HEK293 (cell line): ENCODE data around the gene NDC1.

Source experiments
- CTCF ChIA-PET: fragments of 350-600 bp; formaldehyde crosslinking; extraction: SDS; loops from one replicate; lab custom pipeline; 2021; ENCODE audit warnings: antibody characterized with exemption; lab: Yijun Ruan, JAX
- POLR2A ChIA-PET: fragments of 300-600 bp; formaldehyde crosslinking; extraction: SDS; loops from one replicate; lab custom pipeline; 2020; ENCODE audit warnings: antibody characterized with exemption, inconsistent platforms; lab: Yijun Ruan, JAX
- H3K27ac ChIP-seq: fragments of 200-500 bp; sonication (Bioruptor generic); 2 replicates; pipeline ENCODE4 v1.5.1; 2014; ENCODE audit warnings: low read depth, low read length, control low read depth, inconsistent platforms; ENCODE audit errors: extremely low read depth
- H3K36me3 ChIP-seq, 2 experiments: fragments of 200-500 bp in 1 of 2; sonication (Bioruptor generic) in 1 of 2; 1 replicate in 1 of 2; 2 replicates in 1 of 2; pipeline ENCODE4 v1.5.1; 2014 to 2017; ENCODE audit warnings: inconsistent platforms in 2 of 2, low read length in 2 of 2; ENCODE audit not compliant: control insufficient read depth in 2 of 2, insufficient read depth in 1 of 2
- H3K4me1 ChIP-seq: fragments of 200-500 bp; sonication (Bioruptor generic); 2 replicates; pipeline ENCODE4 v1.5.1; 2014; ENCODE audit warnings: mild to moderate bottlenecking, low read length, inconsistent platforms; ENCODE audit not compliant: control insufficient read depth, insufficient read depth
- H3K4me3 ChIP-seq: 2 replicates; pipeline ENCODE4 v1.5.1; 2011; ENCODE audit warnings: low read depth, mild to moderate bottlenecking, control low read depth, low read length, moderate library complexity
- H3K9me3 ChIP-seq: fragments of 200-500 bp; sonication (Bioruptor generic); 2 replicates; pipeline ENCODE4 v1.5.1; 2014; ENCODE audit warnings: low read depth, low read length, inconsistent platforms; ENCODE audit not compliant: control insufficient read depth, insufficient read depth
- BCL11B ChIP-seq: fragments of 450-650 bp; formaldehyde crosslinking; IDR thresholded peaks from 2 replicates; pipeline ENCODE4 v1.5.1; 2016; ENCODE audit warnings: low read depth, missing biosample characterization, missing genetic modification characterization
- HOXA7 ChIP-seq: sonication (generic); formaldehyde crosslinking; IDR thresholded peaks from 2 replicates; pipeline ENCODE4 v1.8.1; 2022; ENCODE audit warnings: missing genetic modification reagents, borderline replicate concordance
- ZBTB11 ChIP-seq: fragments of 450-650 bp; formaldehyde crosslinking; conservative IDR thresholded peaks from 2 replicates; pipeline ENCODE4 v1.5.1; 2016; ENCODE audit warnings: low read depth, missing biosample characterization, missing genetic modification characterization
- ZEB2 ChIP-seq: fragments of 450-650 bp; formaldehyde crosslinking; IDR thresholded peaks from 2 replicates; pipeline ENCODE4 v1.5.1; 2016; ENCODE audit warnings: missing biosample characterization, missing genetic modification characterization
- ZNF112 ChIP-seq: fragments of 450-650 bp; formaldehyde crosslinking; IDR thresholded peaks from 2 replicates; pipeline ENCODE4 v1.5.0; 2017; ENCODE audit warnings: missing biosample characterization, missing genetic modification characterization
- ZNF121 ChIP-seq: fragments of 450-650 bp; formaldehyde crosslinking; IDR thresholded peaks from 2 replicates; pipeline ENCODE4 v1.5.1; 2016; ENCODE audit warnings: missing biosample characterization, missing genetic modification characterization
- ZNF18 ChIP-seq: fragments of 450-650 bp; formaldehyde crosslinking; IDR thresholded peaks from 2 replicates; pipeline ENCODE4 v1.5.1; 2016; ENCODE audit warnings: missing biosample characterization, missing genetic modification characterization
- ZNF324 ChIP-seq: fragments of 450-650 bp; formaldehyde crosslinking; IDR thresholded peaks from 2 replicates; pipeline ENCODE4 v1.5.1; 2016; ENCODE audit warnings: missing biosample characterization, missing genetic modification characterization
- ZNF404 ChIP-seq: fragments of 450-650 bp; formaldehyde crosslinking; IDR thresholded peaks from 2 replicates; pipeline ENCODE4 v1.5.1; 2017; ENCODE audit warnings: missing biosample characterization, missing genetic modification characterization
- ZNF549 ChIP-seq: fragments of 450-650 bp; IDR thresholded peaks from 2 replicates; pipeline ENCODE4 v1.5.1; 2018; ENCODE audit warnings: missing biosample characterization, missing genetic modification characterization, mild to moderate bottlenecking, inconsistent platforms, moderate library complexity
- ZNF555 ChIP-seq: fragments of 450-650 bp; formaldehyde crosslinking; conservative IDR thresholded peaks from 2 replicates; pipeline ENCODE4 v1.5.1; 2017; ENCODE audit warnings: missing biosample characterization, mild to moderate bottlenecking, missing genetic modification characterization, inconsistent platforms
- ZNF561 ChIP-seq: fragments of 450-650 bp; IDR thresholded peaks from 2 replicates; pipeline ENCODE4 v1.5.1; 2018; ENCODE audit warnings: missing biosample characterization, missing genetic modification characterization, borderline replicate concordance
- ZNF658 ChIP-seq: fragments of 450-650 bp; formaldehyde crosslinking; IDR thresholded peaks from 2 replicates; pipeline ENCODE4; 2016; ENCODE audit warnings: missing biosample characterization, missing genetic modification characterization
- ZNF792 ChIP-seq: fragments of 450-650 bp; formaldehyde crosslinking; IDR thresholded peaks from 2 replicates; pipeline ENCODE4 v1.5.1; 2016; ENCODE audit warnings: missing biosample characterization, missing genetic modification characterization
- TF ChIP-seq, protein P1 (sequence below): fragments of 450-650 bp; formaldehyde crosslinking; IDR thresholded peaks from 2 replicates; pipeline ENCODE4 v1.5.1; 2017; ENCODE audit warnings: missing biosample characterization, missing genetic modification characterization

NDC1 gene

GRCh38 chr1:53826367-53826766 is 11.7 kb downstream of the NDC1 start:
- Histone ChIP-seq H3K9me3 (no peaks in the 10 kb centered on the region), H3K36me3 (peaks cover 36 to 72% of the 10 kb centered on the region in 2 experiments), H3K4me3 (no peak overlapping the region), H3K4me1 (no peaks in the 10 kb centered on the region), H3K27ac (no peak overlapping the region)
- ChIA-PET POLR2A (no interaction called here), CTCF (interaction anchor here (0.6 to 2.0 kb wide), 6 partner anchors 12 to 625 kb away, joined by 3 to 5 read pairs (median 4); partner anchors contain the start of gene NDC1)
- TF ChIP-seq ZNF549 (tag by site-specific recombination): no peak
- TF ChIP-seq ZNF658: no peak
- TF ChIP-seq ZBTB11 (tag by site-specific recombination): no peak
- no peak for TF ChIP-seq BCL11B (tag by site-specific recombination)
- no peak for TF ChIP-seq ZNF324 (tag by site-specific recombination)
- TF ChIP-seq, protein P1, sequence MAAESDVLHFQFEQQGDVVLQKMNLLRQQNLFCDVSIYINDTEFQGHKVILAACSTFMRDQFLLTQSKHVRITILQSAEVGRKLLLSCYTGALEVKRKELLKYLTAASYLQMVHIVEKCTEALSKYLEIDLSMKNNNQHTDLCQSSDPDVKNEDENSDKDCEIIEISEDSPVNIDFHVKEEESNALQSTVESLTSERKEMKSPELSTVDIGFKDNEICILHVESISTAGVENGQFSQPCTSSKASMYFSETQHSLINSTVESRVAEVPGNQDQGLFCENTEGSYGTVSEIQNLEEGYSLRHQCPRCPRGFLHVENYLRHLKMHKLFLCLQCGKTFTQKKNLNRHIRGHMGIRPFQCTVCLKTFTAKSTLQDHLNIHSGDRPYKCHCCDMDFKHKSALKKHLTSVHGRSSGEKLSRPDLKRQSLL (tag by site-specific recombination): no peak
- no peak for TF ChIP-seq ZNF561 (tag by site-specific recombination)
- no peak for TF ChIP-seq ZEB2 (tag by site-specific recombination)
- TF ChIP-seq ZNF792: no peak
- TF ChIP-seq ZNF112 (tag by site-specific recombination): no peak
- no peak for TF ChIP-seq ZNF18
- TF ChIP-seq HOXA7 (CRISPR knock-in tag): no peak
- no peak for TF ChIP-seq ZNF121 (tag by site-specific recombination)

- H3K9me3 ChIP-seq: no peaks in the 10 kb centered on the region
- no peaks in the 10 kb centered on the region for H3K4me1 ChIP-seq
- CTCF ChIA-PET: interaction anchor here (0.6 to 1.1 kb wide), 2 partner anchors 66 to 340 kb away, joined by 3 read pairs; no protein-coding TSS in a partner anchor
- H3K4me3 ChIP-seq: no peak overlapping the region
- POLR2A ChIA-PET: no interaction called here
- TF ChIP-seq ZNF555 (tag by site-specific recombination) (no peak), ZNF404 (tag by site-specific recombination) (no peak), ZNF18 (no peak)
- TF ChIP-seq, all 188 proteins: peak for 0
- Histone ChIP-seq H3K27ac (no peak overlapping the region), H3K36me3 (peaks cover 40 to 74% of the 10 kb centered on the region in 2 experiments)
Observed at GRCh38 chr1:53825306-53825705, 12.8 kb downstream of the NDC1 start.
